Suppressor macrophage treated with lipopolysaccharide for 1 hour (primary cell): Measurements from ENCODE around the gene USP2.
A peak's percentile ranks its signal among the peaks of the same experiment; 100 is the strongest.
"Not testable (repeated sequence)": the region's sequence is repeated elsewhere in the genome, so short reads cannot be mapped to it uniquely, and the experiment has no call there.

Experiments
- DNase-seq, 3 donors: peaks; one replicate each; pipeline ENCODE4 v3.0.0-alpha.2; 2020 to 2022

The USP2 gene

DNA sequence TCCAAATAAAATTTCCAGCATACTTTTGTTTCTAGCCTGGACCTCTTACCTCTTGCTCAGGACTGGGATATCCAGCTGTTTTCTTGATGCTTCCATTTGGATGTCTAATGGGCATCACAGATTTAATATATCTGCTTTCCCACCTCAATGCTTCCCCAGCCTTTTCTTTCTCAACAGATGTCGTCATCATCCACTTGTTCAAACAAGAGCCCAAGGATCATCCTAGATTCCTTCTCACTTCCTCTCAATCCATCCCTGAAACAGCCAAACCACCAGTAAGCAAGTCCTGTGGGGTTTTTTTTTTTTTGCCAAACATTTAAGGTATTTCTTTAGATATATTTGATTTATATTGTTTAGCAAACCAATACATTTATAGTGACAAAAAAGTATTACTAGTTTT, 29.0 kb upstream of the USP2 start:
- DNase-seq = no peak

DNA sequence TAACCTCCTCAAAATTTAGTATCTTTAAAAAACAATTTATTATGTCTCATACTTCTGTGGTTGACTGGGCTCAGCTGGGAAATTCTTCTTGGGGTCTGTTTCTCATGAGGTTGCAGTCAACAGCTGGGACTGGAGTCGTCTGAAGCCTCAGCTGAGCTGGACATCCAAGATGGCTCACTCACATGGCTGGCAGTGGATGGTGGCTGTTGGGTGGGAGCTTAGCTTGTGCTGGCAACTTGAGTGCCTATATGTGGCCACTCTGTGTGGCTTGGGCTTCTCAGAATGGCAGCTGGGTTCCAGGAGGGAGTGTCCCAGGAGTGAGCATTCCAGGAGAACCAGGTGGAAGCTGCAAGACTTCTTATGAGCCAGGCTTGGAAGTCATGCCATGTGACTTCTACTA, 28.2 kb upstream of the USP2 start:
- DNase-seq = no peak

DNA sequence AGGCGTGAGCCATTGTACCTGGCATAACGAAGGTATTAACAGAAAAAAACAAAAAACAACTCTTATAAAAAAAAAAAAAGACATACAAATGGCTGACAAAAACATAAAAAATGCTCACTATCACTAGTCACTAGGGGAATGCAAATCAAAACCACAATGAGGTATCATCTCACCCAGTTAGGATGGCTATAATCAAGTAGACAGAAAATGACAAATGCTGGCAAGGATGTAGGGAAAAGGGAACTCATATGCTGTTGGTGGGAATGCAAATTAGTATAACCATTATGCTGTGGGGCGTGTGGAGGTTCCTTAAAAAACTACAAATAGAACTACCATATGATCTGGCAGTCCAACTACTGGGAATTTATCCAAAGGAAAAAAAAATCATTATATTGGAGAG, 24.5 kb upstream of the USP2 start:
- peak; percentile 31 to 53 (median 36) for DNase-seq

DNA sequence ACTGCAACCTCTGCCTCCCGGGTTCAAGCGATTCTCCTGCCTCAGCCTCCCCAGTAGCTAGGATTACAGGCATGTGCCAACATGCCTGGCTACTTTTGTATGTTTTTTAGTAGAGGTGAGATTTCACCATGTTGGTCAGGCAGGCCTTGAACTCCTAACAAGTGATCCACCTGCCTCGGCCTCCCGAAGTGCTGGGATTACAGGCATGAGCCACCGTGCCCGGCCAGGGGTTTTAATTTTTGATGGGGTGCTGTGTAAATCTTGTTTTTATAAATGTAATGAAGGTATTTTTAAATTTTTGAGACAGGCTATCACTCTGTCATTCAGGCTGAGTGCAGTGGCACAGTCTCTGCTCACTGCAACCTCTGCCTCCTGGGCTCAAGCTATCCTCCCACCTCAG, 24.0 kb upstream of the USP2 start:
- not testable (repeated sequence) for DNase-seq

DNA sequence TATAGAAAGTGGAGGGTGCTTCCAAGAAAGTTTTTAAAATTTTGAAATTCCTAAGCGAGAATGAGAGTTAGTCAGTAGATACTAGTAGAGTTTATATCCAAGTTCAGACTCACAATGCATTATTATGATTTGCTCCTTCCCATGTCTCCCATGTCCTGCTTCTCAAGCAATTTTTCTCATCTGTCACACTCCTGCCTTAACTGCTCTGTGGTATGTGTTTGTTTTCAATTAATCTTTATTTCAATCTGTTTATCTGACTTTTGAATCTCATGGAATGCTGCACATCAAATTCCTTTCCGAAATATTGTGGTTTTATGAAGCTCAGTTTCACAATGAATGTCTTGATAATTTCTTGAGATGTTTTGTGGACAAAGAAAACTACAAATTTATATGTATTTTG, 23.4 kb upstream of the USP2 start:
- no peak for DNase-seq

DNA sequence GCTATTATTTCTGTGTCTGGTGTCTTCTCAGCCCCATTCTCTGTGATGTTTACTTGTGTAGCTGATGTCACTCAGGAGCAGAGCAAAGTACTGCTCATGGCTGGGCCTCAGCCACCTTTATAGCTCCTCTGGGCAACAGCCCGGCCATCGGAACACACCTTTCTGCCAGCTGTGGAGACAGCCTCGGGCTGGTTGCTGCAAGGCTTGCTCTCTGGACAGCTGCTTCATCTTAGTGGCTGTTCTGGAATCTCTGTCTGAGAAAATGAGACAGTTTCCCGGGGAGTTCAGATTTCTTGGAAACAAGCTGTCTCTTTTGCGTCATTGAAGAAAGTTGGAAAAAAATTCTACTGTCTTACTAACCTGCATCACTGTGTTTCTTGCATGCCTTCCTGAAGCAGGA, 21.5 kb upstream of the USP2 start:
- DNase-seq = no peak

DNA sequence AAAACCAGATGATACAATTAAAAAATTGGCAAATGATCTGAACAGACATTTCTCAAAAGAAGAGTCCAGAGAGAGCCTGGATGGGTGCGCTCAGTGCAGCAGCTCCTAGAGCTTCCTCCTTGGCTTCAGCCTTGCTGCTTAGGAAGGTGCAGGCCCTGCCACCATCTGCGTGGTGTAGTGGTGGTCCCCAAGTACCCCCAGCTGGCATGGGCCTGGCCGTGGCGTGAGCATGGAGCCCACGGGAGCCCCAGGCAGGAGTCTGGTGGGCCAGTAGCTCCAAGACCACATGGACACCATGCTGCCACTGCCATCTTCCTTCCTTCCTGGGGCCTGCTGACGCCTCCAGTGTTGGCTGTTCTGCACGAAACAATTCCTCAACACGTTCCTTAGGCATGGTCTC, 21.0 kb upstream of the USP2 start:
- DNase-seq = no peak

DNA sequence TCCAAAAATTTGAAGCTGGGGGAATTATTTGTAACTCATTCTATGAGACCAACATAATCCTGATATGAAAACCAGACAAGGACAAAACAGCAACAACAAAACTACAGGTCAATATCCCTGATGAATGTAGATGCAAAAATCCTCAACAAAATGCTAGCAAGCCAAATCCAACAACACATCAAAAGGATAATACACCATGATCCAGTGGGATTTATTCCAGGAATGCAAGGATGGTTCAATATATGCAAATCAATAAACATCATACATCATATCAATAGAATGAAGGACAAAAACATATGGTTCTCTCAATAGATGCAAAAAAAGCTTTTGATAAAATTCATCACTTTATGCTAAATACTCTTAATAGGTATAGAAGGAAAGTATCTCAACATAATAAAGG, 19.4 kb upstream of the USP2 start:
- DNase-seq = no peak

DNA sequence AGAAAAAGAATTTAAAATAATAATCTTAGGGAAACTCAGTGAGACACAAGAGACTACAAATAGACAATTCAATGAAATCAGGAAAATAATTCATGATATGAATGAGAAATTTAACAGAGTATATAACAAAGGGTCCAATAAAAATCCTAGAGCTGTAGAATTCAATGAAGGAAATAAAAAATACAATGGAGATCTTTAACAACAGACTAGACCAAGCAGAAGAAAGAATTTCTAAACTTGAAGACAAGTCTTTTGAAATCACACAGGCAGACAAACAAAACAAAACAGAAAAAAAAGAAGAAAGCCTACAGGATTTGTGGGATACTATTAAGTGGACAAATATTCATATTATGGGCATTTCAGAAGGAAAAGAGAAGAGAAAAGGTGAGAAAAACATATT, 16.2 kb upstream of the USP2 start:
- no peak for DNase-seq

DNA sequence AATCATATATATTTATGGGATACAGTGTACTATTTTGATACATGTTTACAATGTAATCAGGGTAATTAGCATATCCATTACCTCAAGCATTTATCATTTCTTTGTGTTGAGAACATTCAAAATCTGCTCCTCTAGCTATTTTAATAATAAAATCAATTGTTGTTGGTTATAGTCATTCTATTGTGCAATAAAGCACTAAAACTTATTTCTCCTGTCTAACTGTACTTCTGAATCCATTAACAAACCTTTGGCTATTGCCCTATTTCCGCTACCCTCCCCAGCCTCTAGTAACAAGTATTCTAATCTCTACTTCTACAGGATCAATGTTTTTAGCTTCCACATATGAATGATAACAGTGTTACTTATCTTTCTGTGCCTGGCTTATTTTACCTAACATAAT, 15.3 kb upstream of the USP2 start:
- DNase-seq = no peak

DNA sequence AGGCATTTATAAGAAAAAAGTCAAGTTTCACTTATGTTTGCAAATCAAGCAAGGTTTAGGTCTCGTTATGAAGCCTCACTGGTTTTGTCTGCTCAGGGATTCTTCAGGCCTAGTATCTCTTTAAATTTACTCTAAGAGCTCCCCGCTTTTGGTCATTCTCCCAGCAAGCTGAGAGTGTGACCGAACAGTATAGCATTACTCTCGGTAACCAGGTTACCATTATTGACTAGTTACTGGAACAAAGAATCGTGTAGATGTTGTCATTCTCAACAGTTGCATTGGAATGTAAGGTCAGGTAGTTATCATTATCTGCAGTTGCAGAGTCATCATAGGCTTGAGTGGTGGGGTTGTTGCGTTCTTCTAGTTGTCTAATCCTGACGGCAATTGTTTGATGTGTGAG, 9.8 kb upstream of the USP2 start:
- DNase-seq = no peak

DNA sequence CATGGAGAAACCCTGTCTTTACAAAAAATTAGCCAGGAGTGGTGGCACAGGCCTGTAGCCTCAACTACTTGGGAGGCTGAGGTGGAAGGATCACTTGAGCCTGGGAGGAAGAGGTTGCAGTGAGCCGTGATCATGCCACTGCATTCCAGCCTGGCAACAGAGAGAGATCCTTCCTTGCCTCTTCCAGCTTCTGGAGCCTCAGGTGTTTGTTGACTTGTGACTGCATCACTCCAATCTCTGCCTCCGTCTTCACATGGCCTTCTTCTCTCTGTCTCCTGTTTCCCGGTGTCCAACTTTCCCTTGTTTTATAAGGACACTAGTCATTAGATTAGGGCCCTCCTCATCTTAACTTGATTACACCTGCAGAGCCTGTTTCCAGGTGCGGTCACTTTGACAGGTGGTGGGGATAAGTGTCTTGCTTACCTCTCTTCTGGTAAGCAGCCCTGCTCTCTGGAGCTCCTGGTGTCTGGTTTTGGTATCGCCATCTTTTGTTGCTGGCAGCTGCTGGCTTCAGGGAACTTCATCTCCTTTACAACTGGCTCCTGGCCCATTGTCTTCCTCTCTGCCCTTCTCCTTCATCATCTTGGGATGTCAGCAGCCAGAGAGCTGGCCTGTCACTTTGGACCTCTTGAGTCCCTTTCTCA, 8.2 kb upstream of the USP2 start:
- DNase-seq = no peak

DNA sequence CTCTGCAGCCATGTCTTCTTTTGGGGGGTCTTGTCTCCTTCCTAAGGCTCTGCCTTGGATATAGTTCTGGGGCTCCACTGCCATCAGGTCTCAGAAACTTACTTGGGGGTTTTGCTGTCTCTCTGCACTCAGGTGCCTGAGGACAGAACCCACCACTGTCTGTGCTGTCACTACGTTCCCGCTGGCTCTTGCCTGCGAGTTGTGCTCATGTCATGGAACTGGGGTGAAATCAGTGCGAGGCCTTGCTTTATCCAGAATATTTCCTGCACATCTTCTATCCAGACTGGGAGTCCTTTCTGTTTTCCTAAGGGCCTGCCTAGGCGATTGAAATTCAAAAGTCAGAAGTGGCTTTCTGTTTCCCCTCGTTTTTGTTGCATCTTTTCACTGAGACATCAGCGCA, 6.6 kb upstream of the USP2 start:
- DNase-seq = no peak

DNA sequence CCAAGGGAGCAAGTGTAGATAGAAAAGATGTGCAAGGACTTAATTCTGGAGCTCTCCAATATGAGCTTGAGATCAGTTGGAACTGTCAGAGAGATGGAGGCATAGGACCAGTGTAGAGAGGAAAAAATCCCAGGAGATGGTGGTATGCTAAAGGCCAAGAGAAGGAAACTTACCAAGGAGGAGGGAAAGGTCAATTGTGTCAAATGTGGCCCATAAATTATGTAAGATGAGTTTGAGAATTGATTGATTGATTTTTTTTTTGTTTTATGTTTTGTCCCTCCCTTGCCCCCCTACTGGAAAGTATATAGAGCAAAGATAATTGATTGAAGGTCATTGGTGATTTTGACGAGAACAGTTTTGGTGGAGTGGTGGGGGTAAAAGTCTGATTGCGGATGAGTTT, 2.8 kb upstream of the USP2 start:
- no peak for DNase-seq

DNA sequence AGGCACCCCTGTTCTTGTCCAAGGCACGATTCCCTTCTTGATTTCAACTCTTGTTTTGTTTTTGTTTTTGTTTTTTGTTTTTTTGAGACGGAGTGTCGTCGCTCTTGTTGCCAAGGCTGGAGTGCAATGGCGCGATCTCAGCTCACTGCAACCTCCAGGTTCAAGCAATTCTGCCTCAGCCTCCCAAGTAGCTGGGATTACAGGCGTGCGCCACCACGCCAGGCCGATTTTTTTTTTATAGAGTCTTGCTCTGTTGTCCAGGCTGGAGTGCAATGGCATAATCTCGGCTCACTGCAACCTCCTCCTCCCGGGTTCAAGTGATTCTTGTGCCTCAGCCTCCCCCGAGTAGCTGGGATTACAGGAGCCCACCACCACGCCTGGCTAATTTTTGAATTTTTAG, 1.0 kb upstream of the USP2 start:
- not testable (repeated sequence) for DNase-seq

DNA sequence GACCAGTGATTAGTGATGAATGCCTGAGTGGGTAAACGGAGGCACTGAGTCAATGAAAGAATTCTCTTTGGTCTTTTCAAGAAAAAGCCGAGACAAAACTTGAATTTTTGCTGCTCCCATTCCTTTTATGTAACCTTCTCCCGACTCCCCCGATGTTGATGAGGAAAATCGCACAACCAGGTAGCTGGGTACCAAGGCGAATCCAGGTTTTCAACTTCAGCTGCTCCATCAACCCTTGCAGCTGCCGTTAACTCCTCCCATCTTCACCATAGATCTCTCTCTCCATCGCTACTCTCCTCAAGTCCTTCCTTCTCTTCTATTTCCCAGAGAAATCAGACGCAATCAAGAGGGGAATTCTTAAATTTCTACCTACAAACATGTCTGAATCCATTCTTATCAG, 611 bp upstream of the USP2 start:
- no peak for DNase-seq

DNA sequence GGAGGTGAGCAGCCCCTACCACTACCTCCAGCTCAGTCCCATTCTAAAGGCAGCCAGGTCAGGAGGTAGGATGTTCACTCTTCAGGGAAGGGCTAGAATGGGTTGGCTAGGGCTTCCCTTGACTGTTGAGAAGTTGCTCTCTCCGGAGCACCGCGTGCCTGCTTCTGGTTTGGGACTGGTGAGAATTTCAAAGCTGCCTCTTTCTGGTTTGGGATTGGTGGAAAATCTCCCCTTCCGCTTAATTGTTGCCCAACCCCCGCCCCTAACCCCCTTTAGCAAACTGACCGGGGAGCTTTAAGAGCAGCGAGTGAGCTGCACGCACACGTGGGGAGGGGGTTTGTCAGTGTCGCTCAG, 686 bp downstream of the USP2 start:
- DNase-seq = no peak

DNA sequence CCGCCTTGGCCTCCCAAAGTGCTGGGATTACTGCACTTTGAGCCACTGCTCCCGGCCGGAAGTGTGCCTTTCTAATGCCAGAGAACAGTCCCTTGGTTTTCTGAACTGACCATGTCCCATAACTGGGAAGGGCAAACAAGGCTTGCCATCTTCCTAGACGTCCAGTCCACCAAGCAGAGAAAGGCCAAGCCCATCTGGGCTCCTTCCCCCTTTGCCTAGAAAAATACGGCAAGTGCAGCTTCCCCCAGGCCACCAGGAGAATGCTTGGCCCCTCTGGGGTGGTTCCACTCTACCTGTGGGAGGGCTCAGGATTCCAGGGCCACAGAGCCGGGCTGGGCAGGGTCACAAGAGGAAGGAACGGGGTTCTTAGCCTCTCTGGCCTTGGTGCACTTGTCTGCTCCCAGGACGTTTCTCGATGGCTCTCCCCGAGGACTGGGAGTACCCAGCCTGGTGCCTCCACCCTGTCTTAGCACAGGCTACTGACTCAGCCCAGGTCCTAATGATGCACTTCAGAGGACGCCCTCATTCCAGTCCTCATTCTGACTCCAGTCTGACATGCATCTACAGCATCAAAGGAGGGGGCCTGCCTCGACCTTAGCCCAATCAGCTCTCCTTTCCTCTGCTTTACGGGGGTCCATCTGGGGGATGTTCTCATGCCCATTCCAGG, 1.2 kb downstream of the USP2 start:
- no peak for DNase-seq

DNA sequence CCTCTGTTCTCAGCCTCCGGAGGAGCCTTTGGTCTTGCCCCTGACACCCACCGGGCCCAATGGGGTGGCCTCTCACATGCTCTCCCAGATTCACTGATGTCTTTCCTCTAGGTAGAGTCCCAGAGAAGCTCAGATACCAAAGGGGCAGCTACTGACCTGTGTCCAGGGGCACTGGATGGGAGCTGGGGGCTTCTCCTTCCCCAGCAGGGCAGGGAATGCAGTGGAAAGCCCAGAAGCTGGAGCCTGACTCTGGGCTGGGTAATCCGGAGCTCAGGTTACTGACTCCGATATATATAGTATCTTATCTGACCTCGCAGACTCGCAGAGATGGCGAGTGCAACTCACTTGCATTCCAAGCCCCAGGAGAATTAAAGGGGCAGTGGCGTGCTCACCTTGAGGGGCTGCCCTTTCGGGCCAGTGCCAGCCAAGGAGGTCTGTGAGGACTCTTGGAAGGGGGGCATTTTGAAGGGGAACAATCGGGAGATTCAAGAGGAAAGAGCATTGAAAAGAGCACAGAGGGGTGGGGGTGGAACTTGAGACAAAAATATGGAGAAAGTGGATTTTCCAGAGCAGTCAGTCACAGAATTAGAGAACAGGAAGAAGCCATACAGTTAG, 2.5 kb downstream of the USP2 start:
- no peak for DNase-seq

DNA sequence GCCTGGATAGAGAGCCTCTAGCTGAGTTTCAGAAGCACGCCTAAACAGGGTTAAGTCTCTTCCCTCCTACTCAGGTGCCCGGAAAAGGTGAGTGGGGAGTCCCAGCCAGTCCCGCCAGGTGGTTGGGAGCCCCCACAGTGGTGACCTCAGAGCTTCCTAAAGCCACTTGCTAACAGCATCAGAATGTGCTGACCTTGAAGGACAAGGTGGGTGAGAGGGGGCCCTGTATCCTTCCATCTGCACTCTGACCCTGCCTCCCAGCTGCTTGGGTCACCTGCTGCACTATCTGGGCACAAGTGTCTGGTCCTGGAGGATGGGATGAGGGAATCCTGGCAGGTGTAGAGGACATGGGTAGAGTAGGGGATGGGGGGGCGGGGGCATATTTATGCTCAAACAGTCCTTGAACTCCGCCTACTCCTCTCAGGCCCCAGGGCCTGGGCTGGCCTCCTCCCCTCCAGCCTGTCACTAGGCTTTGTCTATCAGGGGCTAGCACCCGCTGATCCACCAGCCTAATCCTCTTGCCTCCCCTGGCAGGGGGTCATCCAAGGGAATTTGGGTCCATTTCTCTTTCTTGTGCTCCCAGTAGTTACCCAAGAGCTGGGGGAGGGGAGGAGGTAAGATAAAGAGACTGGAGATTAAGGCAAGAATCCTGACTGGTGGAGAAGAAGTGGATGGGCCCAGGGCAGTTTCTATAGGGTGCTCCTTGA, 3.4 kb downstream of the USP2 start:
- no peak for DNase-seq

DNA sequence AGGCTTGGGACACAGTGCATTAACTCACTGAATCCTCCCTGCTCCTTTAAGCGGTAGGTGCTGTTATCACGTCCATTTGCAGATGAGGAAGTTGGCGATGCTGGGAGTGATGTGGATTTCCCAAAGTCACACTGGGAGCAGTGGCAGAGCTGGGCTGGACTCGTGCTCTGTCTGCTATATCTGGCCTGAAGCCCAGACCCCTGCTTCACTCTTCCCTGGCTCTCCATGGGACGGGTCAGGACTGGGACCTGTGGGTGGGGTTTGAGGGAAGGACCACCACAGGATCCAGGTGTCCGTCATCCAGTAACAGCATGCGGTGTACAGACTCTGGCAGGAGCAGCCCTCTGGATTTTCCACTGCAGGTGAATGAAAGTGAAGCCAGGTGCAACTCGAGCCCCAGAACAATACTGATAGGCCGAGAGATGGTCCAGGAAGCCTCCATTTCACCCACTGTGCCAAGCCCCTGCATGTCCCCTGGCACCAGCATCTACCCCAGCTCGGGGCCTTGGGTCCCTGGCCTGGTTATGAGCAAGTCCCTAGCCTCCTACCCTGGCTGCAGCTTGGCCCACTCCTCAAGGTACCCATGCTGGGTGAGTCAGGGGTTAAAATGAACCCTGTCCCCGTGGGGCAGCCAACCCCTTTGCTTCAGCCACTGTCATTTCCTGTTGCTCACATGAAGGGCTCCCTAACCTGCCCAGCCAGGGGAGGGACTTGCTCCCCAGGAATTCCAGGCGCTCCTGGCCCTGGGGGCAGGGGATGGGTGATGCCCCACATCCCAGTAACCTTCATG, 4.2 kb downstream of the USP2 start:
- DNase-seq = no peak

DNA sequence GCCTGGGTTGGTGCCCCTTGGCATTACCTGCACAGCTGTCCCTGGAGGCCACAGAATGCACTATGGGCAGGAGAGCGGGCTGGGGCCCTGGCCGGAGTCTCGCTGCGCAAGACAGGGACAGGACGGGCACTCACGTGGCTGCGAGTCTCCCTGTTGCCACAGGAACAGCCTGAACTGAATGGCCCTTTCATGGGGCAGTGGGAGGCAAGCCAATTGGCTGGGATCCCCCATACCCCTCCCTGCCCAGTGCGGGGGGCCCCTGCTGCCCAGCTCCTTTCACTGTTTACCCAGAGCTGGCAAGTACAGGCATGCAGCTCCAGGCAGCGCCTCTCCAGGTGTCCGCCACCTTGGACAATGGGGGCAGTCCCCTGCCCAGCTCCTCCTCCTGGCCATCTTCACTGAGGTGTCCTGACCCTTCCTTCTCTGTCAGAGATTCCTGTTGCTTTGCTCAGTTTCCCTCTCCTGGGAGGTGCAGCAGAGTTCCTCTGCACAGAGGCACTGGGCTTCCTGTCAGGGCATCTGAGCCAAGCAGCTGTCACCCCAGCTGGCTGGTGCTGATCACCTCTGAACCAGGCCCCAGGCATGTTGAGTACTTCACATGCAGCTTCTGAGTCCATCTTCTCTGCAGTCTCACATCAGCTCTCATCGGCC, 5.2 kb downstream of the USP2 start:
- no peak for DNase-seq
